ENCODE measurements around the gene DARS1. TPM values are rescaled to one million over a fixed set of nuclear protein-coding genes. Genes with fewer than 3 reads are reported as not detected.

The DARS1 gene
- total RNA-seq, 1 experiment from 2014 or later, result 85.3 TPM

GRCh38 chr2:136013955-136014354, 28.5 kb upstream of the DARS1 start:
- ATAC-seq, result no peak
- Histone ChIP-seq H3K4me1 (ENCODE audit: control insufficient read depth, insufficient read depth, low read length) (no peaks in the 10 kb centered on the region), H3K36me3 (ENCODE audit: control insufficient read depth, insufficient read depth, low read length) (no peaks in the 10 kb centered on the region), H3K27me3 (ENCODE audit: control insufficient read depth, insufficient read depth, low read length) (peaks cover 6% of the 10 kb centered on the region; the same call in 1 of the 2 replicates), H3K9me3 (ENCODE audit: control insufficient read depth, insufficient read depth, low read depth, low read length) (no peaks in the 10 kb centered on the region), H3K27ac (ENCODE audit: low read length) (no peak overlapping the region), H3K4me3 (ENCODE audit: low read depth in 2 of 2, low read length in 2 of 2) (no peak overlapping the region)
- CTCF ChIA-PET, result no interaction called here
- POLR2A ChIA-PET, result no interaction called here
- TF ChIP-seq, protein P1, sequence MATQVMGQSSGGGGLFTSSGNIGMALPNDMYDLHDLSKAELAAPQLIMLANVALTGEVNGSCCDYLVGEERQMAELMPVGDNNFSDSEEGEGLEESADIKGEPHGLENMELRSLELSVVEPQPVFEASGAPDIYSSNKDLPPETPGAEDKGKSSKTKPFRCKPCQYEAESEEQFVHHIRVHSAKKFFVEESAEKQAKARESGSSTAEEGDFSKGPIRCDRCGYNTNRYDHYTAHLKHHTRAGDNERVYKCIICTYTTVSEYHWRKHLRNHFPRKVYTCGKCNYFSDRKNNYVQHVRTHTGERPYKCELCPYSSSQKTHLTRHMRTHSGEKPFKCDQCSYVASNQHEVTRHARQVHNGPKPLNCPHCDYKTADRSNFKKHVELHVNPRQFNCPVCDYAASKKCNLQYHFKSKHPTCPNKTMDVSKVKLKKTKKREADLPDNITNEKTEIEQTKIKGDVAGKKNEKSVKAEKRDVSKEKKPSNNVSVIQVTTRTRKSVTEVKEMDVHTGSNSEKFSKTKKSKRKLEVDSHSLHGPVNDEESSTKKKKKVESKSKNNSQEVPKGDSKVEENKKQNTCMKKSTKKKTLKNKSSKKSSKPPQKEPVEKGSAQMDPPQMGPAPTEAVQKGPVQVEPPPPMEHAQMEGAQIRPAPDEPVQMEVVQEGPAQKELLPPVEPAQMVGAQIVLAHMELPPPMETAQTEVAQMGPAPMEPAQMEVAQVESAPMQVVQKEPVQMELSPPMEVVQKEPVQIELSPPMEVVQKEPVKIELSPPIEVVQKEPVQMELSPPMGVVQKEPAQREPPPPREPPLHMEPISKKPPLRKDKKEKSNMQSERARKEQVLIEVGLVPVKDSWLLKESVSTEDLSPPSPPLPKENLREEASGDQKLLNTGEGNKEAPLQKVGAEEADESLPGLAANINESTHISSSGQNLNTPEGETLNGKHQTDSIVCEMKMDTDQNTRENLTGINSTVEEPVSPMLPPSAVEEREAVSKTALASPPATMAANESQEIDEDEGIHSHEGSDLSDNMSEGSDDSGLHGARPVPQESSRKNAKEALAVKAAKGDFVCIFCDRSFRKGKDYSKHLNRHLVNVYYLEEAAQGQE (IDR thresholded peaks at IDR 0.05; ENCODE audit: insufficient read depth in 1 of 2, low read depth in 2 of 2, low read length in 1 of 2), result no peak
- TF ChIP-seq, protein P2, sequence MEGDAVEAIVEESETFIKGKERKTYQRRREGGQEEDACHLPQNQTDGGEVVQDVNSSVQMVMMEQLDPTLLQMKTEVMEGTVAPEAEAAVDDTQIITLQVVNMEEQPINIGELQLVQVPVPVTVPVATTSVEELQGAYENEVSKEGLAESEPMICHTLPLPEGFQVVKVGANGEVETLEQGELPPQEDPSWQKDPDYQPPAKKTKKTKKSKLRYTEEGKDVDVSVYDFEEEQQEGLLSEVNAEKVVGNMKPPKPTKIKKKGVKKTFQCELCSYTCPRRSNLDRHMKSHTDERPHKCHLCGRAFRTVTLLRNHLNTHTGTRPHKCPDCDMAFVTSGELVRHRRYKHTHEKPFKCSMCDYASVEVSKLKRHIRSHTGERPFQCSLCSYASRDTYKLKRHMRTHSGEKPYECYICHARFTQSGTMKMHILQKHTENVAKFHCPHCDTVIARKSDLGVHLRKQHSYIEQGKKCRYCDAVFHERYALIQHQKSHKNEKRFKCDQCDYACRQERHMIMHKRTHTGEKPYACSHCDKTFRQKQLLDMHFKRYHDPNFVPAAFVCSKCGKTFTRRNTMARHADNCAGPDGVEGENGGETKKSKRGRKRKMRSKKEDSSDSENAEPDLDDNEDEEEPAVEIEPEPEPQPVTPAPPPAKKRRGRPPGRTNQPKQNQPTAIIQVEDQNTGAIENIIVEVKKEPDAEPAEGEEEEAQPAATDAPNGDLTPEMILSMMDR (IDR thresholded peaks at IDR 0.05), result no peak
- no peak for TF ChIP-seq TCF7L2 (IDR thresholded peaks at IDR 0.05; ENCODE audit: low read depth, low read length)
- TF ChIP-seq POLR2AphosphoS5 (IDR thresholded peaks at IDR 0.05; ENCODE audit: low read depth, low read length), result no peak
- intact Hi-C loops (cut with micrococcal nuclease; ENCODE audit: unreplicated experiment), result no loop called here
- no peak for DNase-seq (ENCODE audit: low read depth, low spot score)
- no TSS peak for BruUV-seq (replicated peaks)
- in situ Hi-C loops (cut with HindIII; ENCODE audit: low pct_unique_long_range_greater_than_20kb, low sequenced_read_pairs), result no loop called here

DNA sequence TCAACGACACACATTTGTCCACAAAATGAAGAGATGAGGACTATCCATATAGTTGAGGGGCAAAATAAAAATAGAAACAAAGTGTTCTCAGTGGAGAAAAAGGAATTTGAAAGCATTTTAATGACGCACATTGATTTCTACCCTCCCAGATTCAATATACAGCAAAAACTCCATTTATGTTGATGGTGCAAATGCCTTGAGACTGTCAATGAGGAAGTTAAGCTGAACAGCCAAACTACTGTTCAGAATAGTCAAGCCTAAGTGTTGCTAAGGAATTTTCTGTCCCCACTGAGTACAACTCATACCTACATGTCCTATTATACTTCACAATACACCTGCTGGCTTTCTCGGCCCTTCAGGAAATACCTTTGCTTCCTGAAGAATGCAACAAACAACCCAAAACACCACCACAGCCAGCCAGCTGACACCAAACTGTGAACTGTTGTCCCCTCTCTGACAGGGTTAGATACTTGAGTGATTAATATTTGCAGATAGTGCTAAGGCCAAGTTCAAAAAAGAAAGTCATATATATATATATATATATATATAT, 27.8 kb upstream of the DARS1 start:
- POLR2A ChIA-PET, result no interaction called here
- no TSS peak for BruUV-seq (replicated peaks)

More for the DNA sequence above, 27.8 kb upstream of the DARS1 start:
- in situ Hi-C loops (cut with HindIII; ENCODE audit: low pct_unique_long_range_greater_than_20kb, low sequenced_read_pairs) (no loop called here), intact Hi-C loops (cut with micrococcal nuclease; ENCODE audit: unreplicated experiment) (no loop called here)
- DNase-seq (ENCODE audit: low read depth, low spot score) (no peak), ATAC-seq (no peak)
- no peaks in the 10 kb centered on the region for H3K36me3 ChIP-seq (ENCODE audit: control insufficient read depth, insufficient read depth, low read length)
- no peaks in the 10 kb centered on the region for H3K9me3 ChIP-seq (ENCODE audit: control insufficient read depth, insufficient read depth, low read depth, low read length)
- H3K27me3 ChIP-seq (ENCODE audit: control insufficient read depth, insufficient read depth, low read length), result peaks cover 6% of the 10 kb centered on the region; the same call in 1 of the 2 replicates
- no peak overlapping the region for H3K4me3 ChIP-seq (ENCODE audit: low read depth in 2 of 2, low read length in 2 of 2)
- CTCF ChIA-PET, result no interaction called here
- no peak overlapping the region for H3K27ac ChIP-seq (ENCODE audit: low read length)
- TF ChIP-seq POLR2AphosphoS5 (IDR thresholded peaks at IDR 0.05; ENCODE audit: low read depth, low read length) (no peak), SIN3A (IDR thresholded peaks at IDR 0.05; ENCODE audit: borderline replicate concordance, insufficient read depth, low read depth, low read length) (no peak), TCF7L2 (IDR thresholded peaks at IDR 0.05; ENCODE audit: low read depth, low read length) (no peak)
- TF ChIP-seq, protein P1 (IDR thresholded peaks at IDR 0.05; ENCODE audit: insufficient read depth in 1 of 2, low read depth in 2 of 2, low read length in 1 of 2), result no peak
- TF ChIP-seq, protein P2 (IDR thresholded peaks at IDR 0.05), result no peak
- H3K4me1 ChIP-seq (ENCODE audit: control insufficient read depth, insufficient read depth, low read length), result no peaks in the 10 kb centered on the region
